Adipocyte (in vitro differentiated cells): Measurements from ENCODE around the gene LGR4.

Source experiments
- DNase-seq: peaks from one replicate; pipeline ENCODE4 v3.0.0-alpha.2; 2015; ENCODE audit warnings: low read depth
- H3K27me3 ChIP-seq: replicated peaks from 2 replicates; pipeline ENCODE4 v1.7.0; 2013; ENCODE audit warnings: mild to moderate bottlenecking, low read length, moderate library complexity; ENCODE audit not compliant: control insufficient read depth, insufficient read depth
- H3K36me3 ChIP-seq: 2 replicates; pipeline ENCODE4 v1.7.0; 2013; ENCODE audit warnings: low read length, mild to moderate bottlenecking, moderate library complexity; ENCODE audit not compliant: control insufficient read depth, insufficient read depth, severe bottlenecking
- H3K4me1 ChIP-seq: 2 replicates; pipeline ENCODE4 v1.7.0; 2013; ENCODE audit warnings: mild to moderate bottlenecking, low read length, moderate library complexity; ENCODE audit not compliant: control insufficient read depth, insufficient read depth
- H3K4me3 ChIP-seq: 2 replicates; pipeline ENCODE4 v1.7.0; 2013; ENCODE audit warnings: mild to moderate bottlenecking, low read length, moderate library complexity
- H3K9ac ChIP-seq: 2 replicates; pipeline ENCODE4 v1.7.0; 2013; ENCODE audit warnings: mild to moderate bottlenecking, low read length, moderate library complexity
- H3K9me3 ChIP-seq: 2 replicates; pipeline ENCODE4 v1.7.0; 2013; ENCODE audit warnings: mild to moderate bottlenecking, low read length, moderate library complexity; ENCODE audit not compliant: control insufficient read depth

Gene LGR4

DNA sequence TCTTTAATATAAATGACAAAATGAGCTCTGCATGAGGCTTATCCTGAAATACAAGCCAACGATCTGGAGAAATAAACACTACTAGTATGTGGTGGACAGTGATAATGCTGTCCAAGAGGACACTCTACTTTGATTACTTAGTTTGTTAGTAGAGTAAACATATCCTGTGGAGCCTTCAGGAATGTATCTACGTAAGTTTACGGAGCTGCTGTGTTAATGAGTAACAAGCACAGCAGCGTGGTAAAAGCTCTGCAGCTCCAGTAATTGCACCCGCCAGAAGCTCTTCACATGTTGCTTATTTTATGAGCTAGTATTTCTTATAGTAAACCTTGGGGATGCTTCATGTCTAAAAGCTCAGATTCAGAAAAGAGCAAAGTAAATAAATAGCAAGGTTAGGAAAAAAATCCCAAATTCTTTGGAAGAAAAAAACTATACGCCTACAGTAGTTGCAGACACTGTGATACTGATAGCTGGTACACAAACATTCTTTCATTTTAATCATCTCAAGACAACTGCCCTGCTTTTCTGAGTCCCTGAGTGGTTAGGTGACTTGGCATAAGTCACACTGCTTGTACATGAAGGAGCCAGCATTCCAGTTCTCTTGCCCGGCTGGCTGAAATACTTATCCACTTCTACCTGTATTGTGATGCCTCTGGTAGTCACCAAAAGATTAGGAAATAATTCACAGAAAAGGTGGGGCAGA lies 76.9 kb downstream of the LGR4 start:
- Histone ChIP-seq H3K9ac (no peak overlapping the region), H3K4me3 (no peak overlapping the region), H3K36me3 (no peaks in the 10 kb centered on the region), H3K4me1 (peaks cover 14% of the 10 kb centered on the region), H3K9me3 (no peaks in the 10 kb centered on the region), H3K27me3 (no peaks in the 10 kb centered on the region)
- DNase-seq: peak; percentile 36

DNA sequence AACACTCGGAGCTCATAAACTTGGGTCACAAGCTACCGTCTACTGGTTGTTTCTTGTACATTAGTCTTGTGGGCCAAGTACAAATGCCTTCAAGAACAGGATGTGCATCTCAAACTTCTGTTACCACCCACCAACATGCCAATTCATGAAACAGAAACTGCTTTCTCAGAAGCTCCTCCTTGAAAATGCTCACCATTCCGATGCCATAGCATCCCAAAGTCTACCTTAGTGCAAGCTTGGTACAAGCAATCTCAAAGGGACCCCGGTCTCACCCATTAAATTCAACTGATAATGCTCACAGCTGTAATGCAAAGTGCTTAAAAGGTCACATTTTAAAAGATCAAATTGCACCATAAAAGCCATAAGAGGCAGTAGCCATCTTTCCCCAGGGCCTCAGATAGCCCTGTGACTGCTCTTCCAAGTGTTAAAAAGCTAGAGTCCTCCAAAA lies 77.8 kb downstream of the LGR4 start:
- H3K9ac ChIP-seq: no peak overlapping the region
- H3K4me1 ChIP-seq: peaks cover 17% of the 10 kb centered on the region
- no peaks in the 10 kb centered on the region for H3K9me3 ChIP-seq

DNA sequence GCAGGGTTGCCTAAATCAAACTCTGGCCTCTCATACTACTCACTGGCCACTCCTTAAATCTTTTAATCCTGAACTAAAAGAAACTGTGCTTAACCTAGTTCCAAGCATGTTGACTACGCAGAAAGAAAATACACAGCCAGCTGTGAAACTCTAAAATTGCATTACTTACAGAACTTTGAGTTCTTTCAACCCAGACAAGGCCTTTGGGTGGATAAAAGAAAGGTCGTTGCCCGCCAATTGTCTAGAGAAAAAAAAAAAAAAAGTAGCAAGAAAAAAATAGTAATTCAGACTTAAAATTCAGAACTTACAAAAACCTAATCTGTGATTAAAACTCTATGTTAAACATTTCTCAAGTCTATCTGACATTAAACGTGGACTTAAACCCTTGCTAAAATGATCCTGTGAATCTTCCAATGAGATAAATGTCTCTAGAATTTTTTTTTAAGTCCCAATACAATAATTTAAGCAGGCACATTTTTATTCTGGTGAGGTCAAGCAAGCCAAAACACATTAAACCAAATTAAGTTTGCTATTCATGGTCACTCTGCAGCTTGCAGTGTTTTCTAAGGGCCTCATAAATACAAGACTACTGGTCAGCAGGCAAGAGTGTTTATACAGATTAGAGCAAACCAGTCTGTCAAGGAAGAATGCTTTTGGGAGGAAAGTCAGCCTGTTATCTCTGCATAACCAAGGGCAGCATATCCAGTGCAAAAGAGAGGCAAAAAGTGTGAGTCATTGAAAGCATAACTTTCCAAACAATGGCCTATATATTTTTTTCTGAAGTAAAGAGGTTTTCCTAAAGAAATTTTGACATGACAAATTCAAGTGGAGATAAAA lies 80.1 kb downstream of the LGR4 start:
- no peak overlapping the region for H3K4me3 ChIP-seq
- peak; percentile 77 for DNase-seq

More for the DNA sequence above, 77.8 kb downstream of the LGR4 start:
- H3K4me3 ChIP-seq: no peak overlapping the region
- no peak for DNase-seq
- H3K27me3 ChIP-seq: no peaks in the 10 kb centered on the region
- no peaks in the 10 kb centered on the region for H3K36me3 ChIP-seq

DNA sequence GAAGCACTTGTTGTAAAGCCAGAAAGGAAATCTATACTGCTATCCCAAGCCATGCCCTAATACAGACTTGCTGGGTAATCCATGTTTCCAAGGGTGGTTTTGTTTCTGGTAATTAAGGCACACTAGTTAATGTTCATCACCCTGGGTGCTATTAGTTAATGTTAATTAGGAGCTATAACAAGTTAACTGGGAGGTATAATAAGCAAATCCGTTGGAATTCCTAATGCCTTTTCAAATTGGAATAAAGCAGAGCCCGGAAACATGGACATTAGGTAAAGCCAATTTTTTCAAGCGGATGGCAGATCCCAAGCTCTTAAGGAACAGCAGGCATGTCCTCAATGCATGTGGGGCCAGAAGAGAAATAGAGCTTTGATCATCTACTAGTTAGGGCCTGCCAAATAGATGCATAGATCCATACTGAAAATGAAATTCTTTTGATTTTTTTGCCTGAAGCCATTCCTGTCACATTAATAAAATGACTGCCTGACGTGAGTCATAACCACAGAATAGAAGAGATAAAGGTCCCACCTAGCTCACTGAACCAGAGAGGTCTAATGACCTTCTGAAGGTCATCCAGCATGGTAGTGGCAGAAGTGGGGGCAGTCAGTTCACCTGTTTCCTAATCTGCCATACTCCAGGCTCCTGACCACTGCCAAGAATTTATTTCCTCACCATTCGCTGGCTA lies 81.1 kb downstream of the LGR4 start:
- Histone ChIP-seq H3K4me1 (peaks cover 17% of the 10 kb centered on the region), H3K4me3 (no peak overlapping the region)
- no peak for DNase-seq

More for the DNA sequence above, 80.1 kb downstream of the LGR4 start:
- H3K9ac ChIP-seq: no peak overlapping the region
- H3K27me3 ChIP-seq: no peaks in the 10 kb centered on the region
- H3K36me3 ChIP-seq: no peaks in the 10 kb centered on the region
- H3K4me1 ChIP-seq: peaks cover 17% of the 10 kb centered on the region
- no peaks in the 10 kb centered on the region for H3K9me3 ChIP-seq

DNA sequence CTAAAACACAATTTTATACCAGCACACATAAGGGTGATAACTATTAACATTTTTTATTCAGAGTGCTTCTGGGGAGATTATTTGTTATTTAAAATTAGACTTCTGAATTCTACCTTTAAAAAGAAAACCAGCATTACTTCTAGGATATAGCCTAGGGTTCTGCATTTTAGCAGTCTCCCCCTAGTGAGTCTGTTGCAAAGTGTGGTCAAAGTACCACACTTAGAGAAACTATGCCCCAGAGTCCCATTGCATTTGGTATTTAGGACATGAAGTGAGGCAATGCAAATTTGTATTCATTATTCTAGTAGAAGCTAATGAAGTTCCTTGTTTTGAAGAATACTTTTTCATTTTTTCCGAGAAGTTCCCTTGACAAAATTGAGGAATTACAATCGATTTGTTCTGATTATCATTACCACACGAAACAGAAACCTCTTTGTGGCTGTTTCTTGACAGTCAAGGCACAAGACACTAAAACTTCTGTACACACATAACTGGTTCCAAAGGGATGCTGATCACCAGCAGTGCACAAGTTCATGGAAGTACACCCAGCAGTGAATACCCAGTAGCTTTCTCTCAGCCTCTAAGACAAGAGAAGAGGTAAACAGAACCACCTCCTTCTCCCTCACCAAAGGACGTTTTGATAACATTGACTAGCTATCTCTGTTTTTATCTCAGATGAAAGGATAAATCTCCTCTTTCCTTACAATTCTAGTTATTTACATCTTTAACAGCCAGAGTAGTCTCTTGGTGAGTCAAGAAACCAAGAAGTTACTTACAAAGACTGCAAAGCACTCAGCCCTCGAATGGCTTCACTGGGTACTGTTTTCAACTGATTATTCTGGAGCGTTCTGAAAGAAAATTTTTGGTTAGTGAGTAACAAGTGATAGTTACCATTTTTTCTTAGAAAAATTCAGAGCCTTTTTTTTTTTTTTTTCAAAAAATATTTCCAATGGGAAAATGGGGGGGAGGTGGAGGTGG lies 82.0 kb downstream of the LGR4 start:
- H3K4me1 ChIP-seq: peaks cover 25% of the 10 kb centered on the region
- H3K9me3 ChIP-seq: no peaks in the 10 kb centered on the region
- DNase-seq: peak; percentile 54
- H3K4me3 ChIP-seq: no peak overlapping the region
- H3K36me3 ChIP-seq: no peaks in the 10 kb centered on the region
- H3K27me3 ChIP-seq: no peaks in the 10 kb centered on the region
- no peak overlapping the region for H3K9ac ChIP-seq

More for the DNA sequence above, 81.1 kb downstream of the LGR4 start:
- Histone ChIP-seq H3K9me3 (no peaks in the 10 kb centered on the region), H3K9ac (no peak overlapping the region), H3K27me3 (no peaks in the 10 kb centered on the region), H3K36me3 (no peaks in the 10 kb centered on the region)

DNA sequence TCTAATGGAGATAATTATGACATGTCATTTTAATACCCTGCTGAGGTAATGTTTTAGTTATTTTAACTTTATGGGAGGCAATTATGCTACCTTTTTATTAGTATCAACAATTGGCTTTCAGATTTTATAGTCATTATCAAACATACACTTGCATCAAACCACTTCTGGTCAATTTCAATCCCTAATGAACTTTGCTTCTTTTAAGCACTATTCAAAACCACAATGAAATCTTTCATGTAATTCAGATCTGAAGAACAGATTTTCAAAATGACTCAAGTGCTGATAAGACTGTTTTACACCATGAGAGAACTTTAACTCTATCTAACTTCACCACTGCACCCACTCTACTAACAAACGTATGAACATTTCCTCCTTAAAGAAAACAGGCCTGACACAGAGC lies 83.7 kb downstream of the LGR4 start:
- Histone ChIP-seq H3K4me3 (no peak overlapping the region), H3K4me1 (peaks cover 34% of the 10 kb centered on the region), H3K9me3 (no peaks in the 10 kb centered on the region), H3K9ac (no peak overlapping the region), H3K27me3 (no peaks in the 10 kb centered on the region), H3K36me3 (peaks cover 12% of the 10 kb centered on the region)
- DNase-seq: no peak

DNA sequence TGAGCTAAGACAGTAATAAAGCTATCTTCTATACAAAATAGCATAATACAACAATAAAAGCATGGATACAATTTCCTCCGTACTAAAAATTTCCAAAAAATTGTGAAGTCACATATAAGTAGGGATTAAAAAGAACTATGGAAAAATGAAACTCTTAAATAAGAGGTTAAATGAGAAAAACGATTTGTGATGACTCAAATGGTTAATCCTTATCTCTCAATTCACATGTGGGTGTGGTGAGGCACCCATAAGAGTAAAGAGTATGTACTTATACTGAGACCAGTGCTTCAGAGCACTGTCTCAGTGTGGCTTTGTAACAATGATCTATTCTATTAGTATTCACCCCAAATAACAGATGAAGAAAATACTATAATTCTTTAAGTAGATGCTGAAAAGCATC lies 84.6 kb downstream of the LGR4 start:
- no peaks in the 10 kb centered on the region for H3K9me3 ChIP-seq
- DNase-seq: no peak
- H3K9ac ChIP-seq: no peak overlapping the region
- H3K36me3 ChIP-seq: peaks cover 12% of the 10 kb centered on the region
- H3K27me3 ChIP-seq: no peaks in the 10 kb centered on the region
- H3K4me1 ChIP-seq: peaks cover 36% of the 10 kb centered on the region
- H3K4me3 ChIP-seq: no peak overlapping the region

DNA sequence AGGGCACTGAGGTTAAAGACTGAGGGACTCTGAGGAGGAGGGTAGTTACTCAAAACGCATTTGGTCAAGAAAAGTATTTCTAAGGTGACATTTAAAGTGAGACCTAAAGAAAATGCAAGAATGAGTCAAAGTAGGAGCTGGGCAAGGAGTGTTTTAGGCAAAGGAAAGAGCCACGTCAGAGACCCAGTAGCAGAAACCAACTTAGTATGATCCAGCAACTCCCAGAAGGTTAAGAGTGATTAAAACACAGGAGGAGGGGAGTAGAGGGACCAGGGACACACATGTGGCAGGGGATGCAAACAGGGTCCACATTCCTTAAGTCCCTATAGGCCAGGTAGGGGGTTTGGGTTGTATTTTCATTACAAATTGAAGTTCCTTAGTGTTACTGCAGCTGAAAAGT lies 85.2 kb downstream of the LGR4 start:
- no peak for DNase-seq
- Histone ChIP-seq H3K9me3 (no peaks in the 10 kb centered on the region), H3K9ac (no peak overlapping the region), H3K4me3 (no peak overlapping the region), H3K4me1 (peaks cover 30% of the 10 kb centered on the region), H3K36me3 (peaks cover 12% of the 10 kb centered on the region), H3K27me3 (no peaks in the 10 kb centered on the region)

DNA sequence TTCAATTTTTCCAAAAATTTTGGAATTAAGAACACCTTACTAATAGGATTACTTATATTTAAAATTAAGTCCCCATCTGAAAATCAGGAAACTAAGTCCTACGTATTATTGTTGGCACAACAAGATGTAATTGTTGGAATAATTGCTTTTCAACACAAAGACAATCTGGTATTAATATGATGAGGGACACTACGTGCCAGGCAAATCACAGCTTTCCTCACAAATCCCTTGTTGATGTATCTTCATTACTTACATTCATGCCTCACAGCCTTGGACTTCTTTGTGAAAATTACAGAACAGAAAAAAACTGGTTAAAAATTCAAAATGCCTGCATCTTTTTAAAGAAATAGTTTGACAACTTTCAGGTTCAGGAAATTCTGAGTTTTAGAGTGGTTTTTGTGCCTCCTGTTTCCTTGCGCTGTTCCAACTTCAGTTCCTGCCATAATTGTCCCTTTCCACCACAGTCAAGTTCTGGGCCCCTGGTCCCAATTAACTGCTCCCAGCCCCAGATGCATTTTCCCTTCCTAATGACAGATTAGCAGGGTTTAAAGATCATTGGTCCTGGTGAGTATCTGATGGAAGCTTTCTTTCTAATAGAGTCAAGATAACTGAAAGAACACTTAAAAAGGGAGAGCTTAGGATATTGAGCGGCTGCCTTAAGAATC lies 86.3 kb downstream of the LGR4 start:
- no peak overlapping the region for H3K4me3 ChIP-seq
- H3K9ac ChIP-seq: no peak overlapping the region
- no peaks in the 10 kb centered on the region for H3K9me3 ChIP-seq
- DNase-seq: no peak
- H3K27me3 ChIP-seq: no peaks in the 10 kb centered on the region
- peaks cover 15% of the 10 kb centered on the region for H3K36me3 ChIP-seq
- peaks cover 28% of the 10 kb centered on the region for H3K4me1 ChIP-seq

DNA sequence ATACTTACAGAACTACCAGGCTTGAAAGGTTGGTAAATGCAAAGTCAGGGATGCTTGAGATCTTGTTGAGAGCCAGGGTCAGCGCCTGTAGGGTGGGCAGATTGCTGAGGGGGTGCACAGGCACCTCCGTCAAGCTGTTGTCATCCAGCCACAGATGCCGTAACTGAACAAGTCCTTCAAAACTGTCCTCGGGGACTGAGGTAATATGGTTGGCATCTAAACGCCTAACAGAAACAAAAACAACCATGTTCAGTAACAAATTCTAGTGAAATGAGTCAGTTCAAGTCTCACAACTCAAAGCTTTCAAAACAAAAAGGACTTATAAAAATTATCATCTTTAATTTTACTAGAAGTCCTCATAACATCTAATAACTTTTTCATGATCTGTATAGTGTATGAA lies 87.3 kb downstream of the LGR4 start:
- peak overlapping the region; percentile 63 for H3K4me3 ChIP-seq
- peak; percentile 91 for DNase-seq
- H3K36me3 ChIP-seq: peaks cover 15% of the 10 kb centered on the region
- no peak overlapping the region for H3K9ac ChIP-seq
- no peaks in the 10 kb centered on the region for H3K27me3 ChIP-seq
- H3K9me3 ChIP-seq: no peaks in the 10 kb centered on the region
- H3K4me1 ChIP-seq: peaks cover 25% of the 10 kb centered on the region
